ENCODE data around the gene MEGF6. TPM values are rescaled to one million over a fixed set of nuclear protein-coding genes. Genes with fewer than 3 reads are reported as not detected.
A peak's percentile ranks its signal among the peaks of the same experiment; 100 is the strongest.

The MEGF6 gene
- total RNA-seq, 2 donors from 2014 or later, result 273 to 304 TPM

GRCh38 chr1:3490046-3490745, 121.1 kb downstream of the MEGF6 start:
- H3K36me3 ChIP-seq, result peaks cover 30% of the 10 kb centered on the region
- ATAC-seq (ENCODE audit: insufficient number of reproducible peaks, low FRiP score, low read depth), result no peak

GRCh38 chr1:3488432-3488831, 122.9 kb downstream of the MEGF6 start:
- ATAC-seq (ENCODE audit: insufficient number of reproducible peaks, low FRiP score, low read depth), result no peak
- no peak overlapping the region for H3K4me3 ChIP-seq

More at GRCh38 chr1:3490046-3490745, 121.1 kb downstream of the MEGF6 start:
- Histone ChIP-seq H3K9me3 (peaks cover 10% of the 10 kb centered on the region), H3K4me3 (no peak overlapping the region), H3K27ac (no peak overlapping the region), H3K27me3 (replicated peaks; ENCODE audit: insufficient read depth) (no peaks in the 10 kb centered on the region), H3K4me1 (ENCODE audit: control insufficient read depth in 1 of 2, low read depth in 2 of 2) (no peaks in the 10 kb centered on the region)
- no peak for TF ChIP-seq CTCF (IDR thresholded peaks at IDR 0.05)
- no peak for DNase-seq (ENCODE audit: low spot score)

GRCh38 chr1:3485016-3485415, 126.3 kb downstream of the MEGF6 start:
- Histone ChIP-seq H3K9me3 (peaks cover 10% of the 10 kb centered on the region), H3K4me3 (no peak overlapping the region), H3K27me3 (replicated peaks; ENCODE audit: insufficient read depth) (no peaks in the 10 kb centered on the region), H3K27ac (no peak overlapping the region), H3K36me3 (peaks cover 16% of the 10 kb centered on the region), H3K4me1 (ENCODE audit: control insufficient read depth in 1 of 2, low read depth in 2 of 2) (no peaks in the 10 kb centered on the region)
- TF ChIP-seq CTCF (IDR thresholded peaks at IDR 0.05), result no peak
- ATAC-seq (ENCODE audit: insufficient number of reproducible peaks, low FRiP score, low read depth), result no peak
- no peak for DNase-seq (ENCODE audit: low spot score)

More at GRCh38 chr1:3488432-3488831, 122.9 kb downstream of the MEGF6 start:
- H3K4me1 ChIP-seq (ENCODE audit: control insufficient read depth in 1 of 2, low read depth in 2 of 2), result no peaks in the 10 kb centered on the region
- no peaks in the 10 kb centered on the region for H3K27me3 ChIP-seq (replicated peaks; ENCODE audit: insufficient read depth)
- H3K27ac ChIP-seq, result no peak overlapping the region
- H3K9me3 ChIP-seq, result peaks cover 10% of the 10 kb centered on the region
- TF ChIP-seq CTCF (IDR thresholded peaks at IDR 0.05), result no peak
- DNase-seq (ENCODE audit: low spot score), result no peak
- H3K36me3 ChIP-seq, result peaks cover 25% of the 10 kb centered on the region

- Histone ChIP-seq H3K27ac (no peak overlapping the region), H3K36me3 (peaks cover 5% of the 10 kb centered on the region), H3K4me3 (no peak overlapping the region), H3K9me3 (peaks cover 9% of the 10 kb centered on the region), H3K27me3 (replicated peaks; ENCODE audit: insufficient read depth) (no peaks in the 10 kb centered on the region), H3K4me1 (ENCODE audit: control insufficient read depth in 1 of 2, low read depth in 2 of 2) (no peaks in the 10 kb centered on the region)
- ATAC-seq (ENCODE audit: insufficient number of reproducible peaks, low FRiP score, low read depth) (no peak), DNase-seq (ENCODE audit: low spot score) (no peak)
- peak; percentile 49 for TF ChIP-seq CTCF (IDR thresholded peaks at IDR 0.05)
These were observed 127.4 kb downstream of the MEGF6 start for GRCh38 chr1:3483801-3484444.

GRCh38 chr1:3483380-3483779, 127.9 kb downstream of the MEGF6 start:
- H3K4me1 ChIP-seq (ENCODE audit: control insufficient read depth in 1 of 2, low read depth in 2 of 2), result no peaks in the 10 kb centered on the region
- no peak overlapping the region for H3K4me3 ChIP-seq
- H3K36me3 ChIP-seq, result no peaks in the 10 kb centered on the region
- DNase-seq (ENCODE audit: low spot score) (no peak), ATAC-seq (ENCODE audit: insufficient number of reproducible peaks, low FRiP score, low read depth) (no peak)
- no peak for TF ChIP-seq CTCF (IDR thresholded peaks at IDR 0.05)
- H3K27me3 ChIP-seq (replicated peaks; ENCODE audit: insufficient read depth), result no peaks in the 10 kb centered on the region
- no peak overlapping the region for H3K27ac ChIP-seq
- H3K9me3 ChIP-seq, result peaks cover 4% of the 10 kb centered on the region

Measured in thoracic aorta (tissue), 2 donors.